ENCODE data around the gene RHEX. TPM values are rescaled to one million over a fixed set of nuclear protein-coding genes. Genes with fewer than 3 reads are reported as not detected.

RHEX gene
- total and polyA plus RNA-seq, 2 of the 13 experiments (the other 11 are each of a cell fraction or from before 2014, with no cell fraction given) = 1.4 to 2.7 TPM

DNA sequence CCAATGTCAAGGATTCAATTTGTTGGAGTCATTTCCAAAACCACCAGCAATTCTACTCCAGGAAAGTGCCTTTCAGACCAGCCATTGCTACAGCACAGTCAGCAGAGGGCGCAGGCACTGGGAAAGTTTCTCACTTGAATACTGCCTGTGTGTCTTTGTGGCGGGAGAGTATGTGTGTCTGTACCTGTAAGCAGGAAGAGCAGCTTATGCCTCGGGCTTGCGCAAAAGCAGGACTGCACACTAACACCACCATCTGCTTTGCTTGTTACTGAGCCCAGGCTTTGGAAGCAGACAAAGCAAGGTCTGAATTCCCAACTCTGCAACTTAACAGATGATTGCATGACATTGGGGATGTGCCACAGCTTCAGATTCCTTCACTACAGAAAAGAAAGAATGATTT, 22.3 kb upstream of the RHEX start (continued):
- TF ChIP-seq, protein P1, sequence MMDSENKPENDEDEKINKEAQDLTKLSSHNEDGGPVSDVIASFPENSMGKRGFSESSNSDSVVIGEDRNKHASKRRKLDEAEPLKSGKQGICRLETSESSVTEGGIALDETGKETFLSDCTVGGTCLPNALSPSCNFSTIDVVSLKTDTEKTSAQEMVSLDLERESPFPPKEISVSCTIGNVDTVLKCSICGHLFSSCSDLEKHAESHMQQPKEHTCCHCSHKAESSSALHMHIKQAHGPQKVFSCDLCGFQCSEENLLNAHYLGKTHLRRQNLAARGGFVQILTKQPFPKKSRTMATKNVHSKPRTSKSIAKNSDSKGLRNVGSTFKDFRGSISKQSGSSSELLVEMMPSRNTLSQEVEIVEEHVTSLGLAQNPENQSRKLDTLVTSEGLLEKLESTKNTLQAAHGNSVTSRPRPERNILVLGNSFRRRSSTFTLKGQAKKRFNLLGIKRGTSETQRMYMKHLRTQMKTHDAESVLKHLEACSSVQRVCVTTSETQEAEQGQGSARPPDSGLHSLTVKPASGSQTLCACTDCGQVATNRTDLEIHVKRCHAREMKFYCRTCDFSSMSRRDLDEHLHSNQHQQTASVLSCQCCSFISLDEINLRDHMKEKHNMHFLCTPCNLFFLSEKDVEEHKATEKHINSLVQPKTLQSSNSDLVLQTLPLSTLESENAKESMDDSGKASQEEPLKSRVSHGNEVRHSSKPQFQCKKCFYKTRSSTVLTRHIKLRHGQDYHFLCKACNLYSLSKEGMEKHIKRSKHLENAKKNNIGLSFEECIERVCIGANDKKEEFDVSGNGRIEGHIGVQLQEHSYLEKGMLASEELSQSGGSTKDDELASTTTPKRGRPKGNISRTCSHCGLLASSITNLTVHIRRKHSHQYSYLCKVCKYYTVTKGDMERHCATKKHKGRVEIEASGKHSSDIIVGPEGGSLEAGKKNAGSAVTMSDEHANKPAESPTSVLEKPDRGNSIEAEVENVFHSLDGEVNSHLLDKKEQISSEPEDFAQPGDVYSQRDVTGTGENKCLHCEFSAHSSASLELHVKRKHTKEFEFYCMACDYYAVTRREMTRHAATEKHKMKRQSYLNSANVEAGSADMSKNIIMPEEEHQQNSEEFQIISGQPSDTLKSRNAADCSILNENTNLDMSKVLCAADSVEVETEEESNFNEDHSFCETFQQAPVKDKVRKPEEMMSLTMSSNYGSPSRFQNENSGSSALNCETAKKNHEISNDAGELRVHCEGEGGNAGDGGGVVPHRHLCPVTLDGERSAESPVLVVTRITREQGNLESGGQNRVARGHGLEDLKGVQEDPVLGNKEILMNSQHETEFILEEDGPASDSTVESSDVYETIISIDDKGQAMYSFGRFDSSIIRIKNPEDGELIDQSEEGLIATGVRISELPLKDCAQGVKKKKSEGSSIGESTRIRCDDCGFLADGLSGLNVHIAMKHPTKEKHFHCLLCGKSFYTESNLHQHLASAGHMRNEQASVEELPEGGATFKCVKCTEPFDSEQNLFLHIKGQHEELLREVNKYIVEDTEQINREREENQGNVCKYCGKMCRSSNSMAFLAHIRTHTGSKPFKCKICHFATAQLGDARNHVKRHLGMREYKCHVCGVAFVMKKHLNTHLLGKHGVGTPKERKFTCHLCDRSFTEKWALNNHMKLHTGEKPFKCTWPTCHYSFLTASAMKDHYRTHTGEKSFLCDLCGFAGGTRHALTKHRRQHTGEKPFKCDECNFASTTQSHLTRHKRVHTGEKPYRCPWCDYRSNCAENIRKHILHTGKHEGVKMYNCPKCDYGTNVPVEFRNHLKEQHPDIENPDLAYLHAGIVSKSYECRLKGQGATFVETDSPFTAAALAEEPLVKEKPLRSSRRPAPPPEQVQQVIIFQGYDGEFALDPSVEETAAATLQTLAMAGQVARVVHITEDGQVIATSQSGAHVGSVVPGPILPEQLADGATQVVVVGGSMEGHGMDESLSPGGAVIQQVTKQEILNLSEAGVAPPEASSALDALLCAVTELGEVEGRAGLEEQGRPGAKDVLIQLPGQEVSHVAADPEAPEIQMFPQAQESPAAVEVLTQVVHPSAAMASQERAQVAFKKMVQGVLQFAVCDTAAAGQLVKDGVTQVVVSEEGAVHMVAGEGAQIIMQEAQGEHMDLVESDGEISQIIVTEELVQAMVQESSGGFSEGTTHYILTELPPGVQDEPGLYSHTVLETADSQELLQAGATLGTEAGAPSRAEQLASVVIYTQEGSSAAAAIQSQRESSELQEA (CRISPR knock-in tag; IDR thresholded peaks at IDR 0.05; ENCODE audit: not compliant biosample characterization) = no peak
- TF ChIP-seq ZNF12 (CRISPR knock-in tag; IDR thresholded peaks at IDR 0.05) = 0 out of 2 replicates have a peak, but pooled peaks have one; percentile 27

DNA sequence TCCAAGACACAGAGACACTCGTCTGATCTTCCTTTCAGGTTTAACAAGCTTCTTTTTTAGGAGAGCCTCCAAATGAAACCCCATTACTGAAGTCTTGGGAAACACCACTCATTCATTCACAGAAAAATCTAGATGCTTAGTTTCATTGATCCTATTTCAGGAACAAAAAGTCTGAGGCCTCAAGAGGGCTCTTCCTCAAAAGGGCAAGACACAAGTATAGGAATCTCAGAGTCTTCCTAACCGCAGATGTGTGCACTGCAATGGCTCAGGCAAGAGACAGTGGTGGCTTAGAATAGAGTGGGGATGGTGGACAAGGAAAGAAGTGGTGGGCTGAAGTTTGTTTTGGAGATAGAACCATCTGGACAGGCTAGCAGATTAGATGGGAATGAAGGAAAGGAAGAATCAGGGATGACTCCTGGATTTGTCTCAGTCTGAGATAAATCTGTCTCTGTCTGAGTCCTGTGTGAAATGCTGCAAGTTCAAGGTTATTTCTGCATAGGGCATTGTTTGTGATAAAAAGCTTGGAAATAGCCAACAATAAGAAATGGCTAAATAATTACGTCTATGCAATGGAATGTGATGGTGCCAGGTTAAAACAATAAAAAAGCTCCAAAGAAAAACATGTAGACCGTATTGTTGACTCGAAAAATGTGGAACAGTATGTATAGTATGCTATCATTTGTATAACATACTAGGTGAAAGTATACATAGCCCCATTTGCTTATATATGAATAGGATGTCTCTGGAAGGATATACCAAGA, 20.4 kb upstream of the RHEX start:
- Histone ChIP-seq H3K4me2 (ENCODE audit: low read depth, low read length) (no peak overlapping the region), H2AFZ (ENCODE audit: low read length) (no peak overlapping the region), H3K36me3 (replicated peaks in 1 of 2; ENCODE audit: control insufficient read depth in 1 of 2, insufficient read depth in 2 of 2, low read length in 2 of 2) (no peaks in the 10 kb centered on the region), H3K27ac (ENCODE audit: extremely low read length, insufficient read depth, low read length) (no peak overlapping the region), H3K9me3 (ENCODE audit: low read length) (no peaks in the 10 kb centered on the region), H3K4me3 (replicated peaks in 1 of 3; ENCODE audit: insufficient read depth in 1 of 3, low read depth in 2 of 3, low read length in 3 of 3) (no peak overlapping the region), H3K4me1 (ENCODE audit: insufficient read depth, low read length) (peaks cover 19% of the 10 kb centered on the region), H3K27me3 (ENCODE audit: control insufficient read depth in 1 of 2, insufficient read depth in 2 of 2, low read length in 2 of 2) (peaks cover 0 to 24% of the 10 kb centered on the region in 2 experiments; a peak in 2 of 5 replicates), H4K20me1 (ENCODE audit: insufficient read depth, low read length) (no peaks in the 10 kb centered on the region), H3K9ac (ENCODE audit: insufficient read depth, low read depth, low read length) (no peak overlapping the region), H3K79me2 (ENCODE audit: insufficient read depth, low read length) (no peaks in the 10 kb centered on the region)
- TF ChIP-seq, protein P2, sequence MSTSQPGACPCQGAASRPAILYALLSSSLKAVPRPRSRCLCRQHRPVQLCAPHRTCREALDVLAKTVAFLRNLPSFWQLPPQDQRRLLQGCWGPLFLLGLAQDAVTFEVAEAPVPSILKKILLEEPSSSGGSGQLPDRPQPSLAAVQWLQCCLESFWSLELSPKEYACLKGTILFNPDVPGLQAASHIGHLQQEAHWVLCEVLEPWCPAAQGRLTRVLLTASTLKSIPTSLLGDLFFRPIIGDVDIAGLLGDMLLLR (CRISPR knock-in tag; IDR thresholded peaks at IDR 0.05) = no peak
- no TSS peak for BruUV-seq (replicated peaks)
- ATAC-seq (no peak), FAIRE-seq (no peak), DNase-seq (ENCODE audit: low spot score) (no peak)
- ChIA-PET CTCF (ENCODE audit: low intra/inter-chr PET ratio, low total read pairs) (interaction anchor here (5.8 kb wide), 1 partner anchor 74 kb away, joined by 105 read pairs; no protein-coding TSS in a partner anchor), POLR2A (no interaction called here)
- intact Hi-C loops (cut with micrococcal nuclease; ENCODE audit: unreplicated experiment) = no loop called here
- in situ Hi-C loops (cut with HindIII; ENCODE audit: extremely low pct_ligation_motif_present, low pct_unique_long_range_greater_than_20kb) = no loop called here
- 49% methylated on average over 5 of the region's 5 CpGs for WGBS (ENCODE audit: low lambda C conversion rate)

Measured in HepG2 (cell line).